A673 (cell line): ENCODE data around the gene CLTA. TPM values are rescaled to one million over a fixed set of nuclear protein-coding genes. Genes with fewer than 3 reads are reported as not detected.

Experiments used
- BruUV-seq: library from RNA; stranded (reverse); fragments of 400-500 nt; replicated peaks from 2 replicates; lab custom pipeline; 2021; lab: Mats Ljungman, UMichigan
- CTCF ChIA-PET: fragments of 300-600 bp; sonication (Branson Sonifier 250); formaldehyde crosslinking; loops from one replicate; lab custom pipeline; 2022; ENCODE audit warnings: antibody characterized with exemption; lab: Charles Lee
- POLR2A ChIA-PET: fragments of 300-600 bp; sonication (Branson Sonifier 250); formaldehyde crosslinking; loops from one replicate; lab custom pipeline; 2022; ENCODE audit warnings: antibody characterized with exemption; ENCODE audit not compliant: low non-redundant PET; lab: Charles Lee
- DNase-seq: peaks from one replicate; pipeline ENCODE4 v3.0.0-alpha.2; 2015; ENCODE audit warnings: low spot score
- H3K27ac ChIP-seq: fragments of 200-600 bp; sonication (generic); 2 replicates; pipeline ENCODE4 v1.5.1; 2016; ENCODE audit warnings: mixed run types, low read depth, mild to moderate bottlenecking, mixed read lengths, antibody characterized with exemption, low read length; ENCODE audit not compliant: poor library complexity, severe bottlenecking
- H3K27me3 ChIP-seq: fragments of 200-600 bp; sonication (generic); replicated peaks from 2 replicates; pipeline ENCODE4 v1.6.1; 2017; ENCODE audit warnings: mixed run types, low read depth, mild to moderate bottlenecking, mixed read lengths, antibody characterized with exemption, low read length; ENCODE audit not compliant: insufficient read depth, poor library complexity
- H3K36me3 ChIP-seq: fragments of 200-600 bp; sonication (generic); 2 replicates; pipeline ENCODE4 v1.6.1; 2016; ENCODE audit warnings: mixed run types, mild to moderate bottlenecking, mixed read lengths, antibody characterized with exemption, low read length; ENCODE audit not compliant: insufficient read depth, poor library complexity, severe bottlenecking
- H3K4me1 ChIP-seq: fragments of 200-600 bp; sonication (generic); 2 replicates; pipeline ENCODE4 v1.6.1; 2017; ENCODE audit warnings: mixed run types, mild to moderate bottlenecking, mixed read lengths, antibody characterized with exemption, low read length; ENCODE audit not compliant: insufficient read depth, poor library complexity, severe bottlenecking
- H3K4me3 ChIP-seq: fragments of 200-600 bp; sonication (generic); 2 replicates; pipeline ENCODE4 v1.5.1; 2016; ENCODE audit warnings: low read depth, mixed run types, mild to moderate bottlenecking, mixed read lengths, low read length; ENCODE audit not compliant: poor library complexity, severe bottlenecking
- H3K9me3 ChIP-seq: fragments of 200-600 bp; sonication (generic); 2 replicates; pipeline ENCODE4 v1.6.1; 2016; ENCODE audit warnings: mixed run types, low read depth, mild to moderate bottlenecking, mixed read lengths, antibody characterized with exemption, low read length; ENCODE audit not compliant: poor library complexity, severe bottlenecking
- EZH2 ChIP-seq: fragments of 200-600 bp; sonication (generic); IDR thresholded peaks from 2 replicates; pipeline ENCODE4 v1.6.1; 2017; ENCODE audit warnings: borderline replicate concordance, low read depth, mild to moderate bottlenecking, mixed read lengths, antibody characterized with exemption, low read length; ENCODE audit not compliant: poor library complexity, severe bottlenecking
- intact Hi-C: fragments of 100-400 bp; cut with micrococcal nuclease; formaldehyde crosslinking; loops from one replicate; pipeline ENCODE4 v1.10.0; 2022; ENCODE audit not compliant: unreplicated experiment
- total RNA-seq: library from RNA; stranded (reverse); gene quantifications from 2 replicates; pipeline ENCODE4 v1.2.3, GENCODE V29; 2021
- TF ChIP-seq, protein P1 (sequence below): fragments of 300-800, 200-600 bp; sonication (generic); conservative IDR thresholded peaks from 2 replicates; pipeline ENCODE4 v1.5.1; 2017; ENCODE audit warnings: low read depth, mild to moderate bottlenecking, antibody characterized with exemption, low read length, moderate library complexity, mixed read lengths

The CLTA gene
- total RNA-seq, 1 experiment from 2014 or later: 226 TPM

DNA sequence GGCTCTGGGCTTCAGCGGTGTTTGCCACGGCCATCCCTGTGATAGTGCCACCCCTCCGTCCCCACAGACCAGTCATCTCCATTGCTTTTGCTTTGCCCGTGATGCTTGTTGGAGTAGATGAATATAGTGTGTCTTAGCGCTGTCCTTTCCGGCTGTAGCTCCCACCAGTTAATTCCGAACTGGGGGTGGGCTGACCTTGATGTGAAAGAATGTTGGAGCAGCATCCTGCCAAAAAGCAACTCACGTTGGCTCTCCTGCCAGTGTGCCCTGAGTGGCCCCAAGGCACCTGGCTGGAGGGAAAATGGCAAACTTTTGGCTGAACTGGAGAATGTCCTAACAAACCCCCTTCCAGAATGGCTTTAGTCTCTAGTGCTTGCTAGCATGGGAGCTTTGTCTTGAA is 20.0 kb downstream of the CLTA start:
- BruUV-seq: no TSS peak
- CTCF ChIA-PET: no interaction called here
- no peak for DNase-seq
- TF ChIP-seq EZH2: no peak
- TF ChIP-seq, protein P1, sequence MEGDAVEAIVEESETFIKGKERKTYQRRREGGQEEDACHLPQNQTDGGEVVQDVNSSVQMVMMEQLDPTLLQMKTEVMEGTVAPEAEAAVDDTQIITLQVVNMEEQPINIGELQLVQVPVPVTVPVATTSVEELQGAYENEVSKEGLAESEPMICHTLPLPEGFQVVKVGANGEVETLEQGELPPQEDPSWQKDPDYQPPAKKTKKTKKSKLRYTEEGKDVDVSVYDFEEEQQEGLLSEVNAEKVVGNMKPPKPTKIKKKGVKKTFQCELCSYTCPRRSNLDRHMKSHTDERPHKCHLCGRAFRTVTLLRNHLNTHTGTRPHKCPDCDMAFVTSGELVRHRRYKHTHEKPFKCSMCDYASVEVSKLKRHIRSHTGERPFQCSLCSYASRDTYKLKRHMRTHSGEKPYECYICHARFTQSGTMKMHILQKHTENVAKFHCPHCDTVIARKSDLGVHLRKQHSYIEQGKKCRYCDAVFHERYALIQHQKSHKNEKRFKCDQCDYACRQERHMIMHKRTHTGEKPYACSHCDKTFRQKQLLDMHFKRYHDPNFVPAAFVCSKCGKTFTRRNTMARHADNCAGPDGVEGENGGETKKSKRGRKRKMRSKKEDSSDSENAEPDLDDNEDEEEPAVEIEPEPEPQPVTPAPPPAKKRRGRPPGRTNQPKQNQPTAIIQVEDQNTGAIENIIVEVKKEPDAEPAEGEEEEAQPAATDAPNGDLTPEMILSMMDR: no peak
- POLR2A ChIA-PET: no interaction called here
- Histone ChIP-seq H3K27ac (no peak overlapping the region), H3K27me3 (no peaks in the 10 kb centered on the region), H3K9me3 (no peaks in the 10 kb centered on the region), H3K36me3 (peaks cover 80% of the 10 kb centered on the region), H3K4me3 (no peak overlapping the region), H3K4me1 (peaks cover 14% of the 10 kb centered on the region)
- intact Hi-C loops: no loop called here

- H3K4me3 ChIP-seq: no peak overlapping the region
- DNase-seq: no peak
- H3K27me3 ChIP-seq: no peaks in the 10 kb centered on the region
- ChIA-PET CTCF (no interaction called here), POLR2A (no interaction called here)
- intact Hi-C loops: no loop called here
- BruUV-seq: no TSS peak
- H3K4me1 ChIP-seq: peaks cover 14% of the 10 kb centered on the region
- no peaks in the 10 kb centered on the region for H3K9me3 ChIP-seq
- no peak for TF ChIP-seq EZH2
- TF ChIP-seq, protein P1: no peak
- no peak overlapping the region for H3K27ac ChIP-seq
- peaks cover 77% of the 10 kb centered on the region for H3K36me3 ChIP-seq
Observed at GRCh38 chr9:36211510-36211909, 20.8 kb downstream of the CLTA start.

DNA sequence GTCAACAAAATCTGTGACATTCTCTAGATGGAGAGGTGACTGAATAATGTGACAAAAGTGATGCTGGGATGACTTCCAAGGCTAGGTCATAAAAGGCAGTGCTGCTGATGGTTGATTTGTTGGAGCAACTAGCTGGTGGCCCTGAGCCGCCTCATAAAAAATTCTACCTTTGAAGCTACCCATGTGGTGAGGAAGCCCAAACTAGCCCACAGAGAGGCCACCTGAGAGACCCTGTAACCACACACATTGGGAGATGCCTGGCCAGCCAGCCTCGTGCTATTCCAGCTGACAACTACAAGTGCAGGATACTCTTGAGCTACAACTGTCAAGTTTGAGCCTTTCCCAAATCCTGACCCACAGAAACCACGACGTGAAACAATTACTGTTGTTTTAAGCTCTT is 22.7 kb downstream of the CLTA start:
- H3K27ac ChIP-seq: no peak overlapping the region
- intact Hi-C loops: no loop called here
- no peaks in the 10 kb centered on the region for H3K9me3 ChIP-seq
- ChIA-PET POLR2A (no interaction called here), CTCF (no interaction called here)
- BruUV-seq: no TSS peak
- peaks cover 75% of the 10 kb centered on the region for H3K36me3 ChIP-seq
- H3K27me3 ChIP-seq: no peaks in the 10 kb centered on the region
- no peak for DNase-seq
- no peak overlapping the region for H3K4me3 ChIP-seq
- H3K4me1 ChIP-seq: peaks cover 1% of the 10 kb centered on the region
- TF ChIP-seq EZH2: no peak
- TF ChIP-seq, protein P1: no peak
